Peyer's patch (tissue), 4 donors: ENCODE data around the gene PLP1. TPM values are rescaled to one million over a fixed set of nuclear protein-coding genes. Genes with fewer than 3 reads are reported as not detected.

Experiments used
- DNase-seq, 3 donors: peaks; one replicate each; pipeline ENCODE4 v3.0.0-alpha.2; 2017 to 2019
- H3K27ac ChIP-seq, 4 donors: fragments of 200-600 bp; sonication (generic); one replicate each; pipeline ENCODE4 v1.5.1; 2016 to 2019
- H3K27me3 ChIP-seq, 2 donors: fragments of 200-600 bp; sonication (generic); one replicate each; pipeline ENCODE4 v1.5.1; 2019
- H3K36me3 ChIP-seq, 3 donors: fragments of 200-600 bp; sonication (generic); one replicate each; pipeline ENCODE4 v1.5.1; 2016 to 2019
- H3K4me1 ChIP-seq, 4 donors: fragments of 200-600 bp; sonication (generic); one replicate each; pipeline ENCODE4 v1.5.1; 2016 to 2019
- H3K4me3 ChIP-seq, 4 donors: fragments of 200-600 bp; sonication (generic); 1 replicate in 3 of 4; 2 replicates in 1 of 4; pipeline ENCODE4 v1.5.1; 2016 to 2019; ENCODE audit warnings: mild to moderate bottlenecking in 1 of 4
- H3K9me3 ChIP-seq, 4 donors: fragments of 200-600 bp; sonication (generic); one replicate each; pipeline ENCODE4 v1.5.1; 2016 to 2019; ENCODE audit warnings: mild to moderate bottlenecking in 1 of 4
- CTCF ChIP-seq, 6 experiments: fragments of 450-650 bp in 4 of 6; fragments of 200-600 bp in 2 of 6; sonication (generic) in 1 of 6; IDR thresholded peaks; one replicate each; pipeline ENCODE4 v1.5.1; 2017 to 2019; ENCODE audit warnings: antibody characterized with exemption in 6 of 6, mild to moderate bottlenecking in 3 of 6, moderate library complexity in 1 of 6
- POLR2A ChIP-seq, 2 donors: fragments of 450-650 bp; IDR thresholded peaks; one replicate each; pipeline ENCODE4 v1.5.1; 2017; ENCODE audit warnings: antibody characterized with exemption in 2 of 2, mild to moderate bottlenecking in 2 of 2, moderate library complexity in 2 of 2
- total RNA-seq, 4 donors: library from RNA; depleted of rRNA; stranded (reverse); fragments of >200 nt; gene quantifications; one replicate each; pipeline ENCODE4 v1.1.0, GENCODE V29; 2016

PLP1 gene
- total RNA-seq, 4 donors from 2014 or later: 1.6 to 12.4 (median 3.1) TPM

- no peaks in the 10 kb centered on the region for H3K9me3 ChIP-seq
- TF ChIP-seq POLR2A (IDR thresholded peaks at IDR 0.05) (no peak), CTCF (IDR thresholded peaks at IDR 0.05) (no peak)
- no peak overlapping the region for H3K27ac ChIP-seq
- no peak overlapping the region for H3K4me3 ChIP-seq
- no peaks in the 10 kb centered on the region for H3K4me1 ChIP-seq
- H3K27me3 ChIP-seq: no peaks in the 10 kb centered on the region
- DNase-seq: no peak
- no peaks in the 10 kb centered on the region for H3K36me3 ChIP-seq
These were observed 47.0 kb downstream of the PLP1 start for GRCh38 chrX:103823591-103823990.

DNA sequence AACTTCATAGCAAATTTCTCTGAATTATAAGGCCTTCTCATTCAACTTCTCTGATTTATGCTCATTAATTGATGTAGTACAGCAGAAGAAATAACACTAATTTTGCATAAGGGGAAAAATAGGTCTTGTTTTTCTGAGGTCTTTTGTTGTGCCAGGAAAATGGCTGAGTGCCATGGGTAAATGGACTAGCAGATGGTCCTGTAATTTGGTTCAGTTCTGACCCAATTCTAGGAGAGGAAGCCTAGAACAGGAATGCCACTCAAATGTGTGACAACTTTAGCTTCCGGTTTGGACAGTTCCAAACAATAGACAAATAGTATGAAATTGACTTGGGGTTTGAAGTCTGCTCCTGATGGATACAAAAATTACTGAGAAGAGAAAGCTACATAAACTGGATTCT lies 49.2 kb downstream of the PLP1 start:
- Histone ChIP-seq H3K4me1 (no peaks in the 10 kb centered on the region), H3K27ac (no peak overlapping the region), H3K36me3 (no peaks in the 10 kb centered on the region), H3K9me3 (no peaks in the 10 kb centered on the region), H3K27me3 (no peaks in the 10 kb centered on the region), H3K4me3 (no peak overlapping the region)
- DNase-seq: no peak
- TF ChIP-seq POLR2A (IDR thresholded peaks at IDR 0.05) (no peak), CTCF (IDR thresholded peaks at IDR 0.05) (no peak)

DNA sequence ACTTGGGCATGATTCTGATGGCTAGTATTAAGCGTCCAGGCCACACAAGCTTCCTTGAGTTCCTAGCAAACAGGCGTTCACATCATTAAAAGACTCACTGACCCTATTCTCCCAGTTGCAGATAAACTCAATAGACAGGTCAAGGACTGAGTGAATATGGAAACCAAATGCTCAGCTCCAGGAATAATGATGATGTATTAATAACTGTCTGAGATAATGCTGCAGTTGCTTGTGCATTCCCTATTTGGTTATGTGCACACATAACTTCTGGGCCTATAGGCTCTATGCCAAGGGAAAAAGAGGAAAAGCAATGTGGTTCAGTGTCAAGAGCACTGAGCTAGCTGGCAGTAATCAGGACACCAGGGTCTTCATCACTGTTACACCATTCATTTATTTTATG lies 51.9 kb downstream of the PLP1 start:
- TF ChIP-seq POLR2A (IDR thresholded peaks at IDR 0.05) (no peak), CTCF (IDR thresholded peaks at IDR 0.05) (no peak)
- Histone ChIP-seq H3K9me3 (no peaks in the 10 kb centered on the region), H3K4me1 (no peaks in the 10 kb centered on the region), H3K4me3 (no peak overlapping the region), H3K27me3 (no peaks in the 10 kb centered on the region), H3K36me3 (no peaks in the 10 kb centered on the region), H3K27ac (no peak overlapping the region)
- no peak for DNase-seq

GRCh38 chrX:103830848-103831247 lies 54.2 kb downstream of the PLP1 start:
- Histone ChIP-seq H3K9me3 (no peaks in the 10 kb centered on the region), H3K4me1 (no peaks in the 10 kb centered on the region), H3K36me3 (no peaks in the 10 kb centered on the region), H3K4me3 (no peak overlapping the region), H3K27me3 (no peaks in the 10 kb centered on the region), H3K27ac (no peak overlapping the region)
- DNase-seq: no peak
- TF ChIP-seq CTCF (IDR thresholded peaks at IDR 0.05): no peak
- TF ChIP-seq POLR2A (IDR thresholded peaks at IDR 0.05): no peak

GRCh38 chrX:103831342-103831802 lies 54.7 kb downstream of the PLP1 start:
- no peak for DNase-seq
- Histone ChIP-seq H3K4me3 (peak overlapping the region; percentile 45 to 68 (median 56)), H3K4me1 (no peaks in the 10 kb centered on the region), H3K27ac (peak overlapping the region in 3 of 4 donors; percentile 27 to 62 (median 27)), H3K9me3 (no peaks in the 10 kb centered on the region), H3K27me3 (no peaks in the 10 kb centered on the region), H3K36me3 (no peaks in the 10 kb centered on the region)
- TF ChIP-seq POLR2A (IDR thresholded peaks at IDR 0.05): no peak
- no peak for TF ChIP-seq CTCF (IDR thresholded peaks at IDR 0.05)
